ENCODE data around the gene AUTS2.
A peak's percentile ranks its signal among the peaks of the same experiment; 100 is the strongest.

The AUTS2 gene

GRCh38 chr7:70512761-70513160, 914.5 kb downstream of the AUTS2 start:
- CTCF ChIA-PET, result interaction anchor here (0.7 to 1.4 kb wide), 2 partner anchors 9 to 185 kb away, joined by 3 to 5 read pairs; no protein-coding TSS in a partner anchor
- POLR2A ChIA-PET, result no interaction called here

GRCh38 chr7:70520611-70521010, 922.3 kb downstream of the AUTS2 start:
- ChIA-PET POLR2A (no interaction called here), CTCF (no interaction called here)
- TF ChIP-seq, protein P1, sequence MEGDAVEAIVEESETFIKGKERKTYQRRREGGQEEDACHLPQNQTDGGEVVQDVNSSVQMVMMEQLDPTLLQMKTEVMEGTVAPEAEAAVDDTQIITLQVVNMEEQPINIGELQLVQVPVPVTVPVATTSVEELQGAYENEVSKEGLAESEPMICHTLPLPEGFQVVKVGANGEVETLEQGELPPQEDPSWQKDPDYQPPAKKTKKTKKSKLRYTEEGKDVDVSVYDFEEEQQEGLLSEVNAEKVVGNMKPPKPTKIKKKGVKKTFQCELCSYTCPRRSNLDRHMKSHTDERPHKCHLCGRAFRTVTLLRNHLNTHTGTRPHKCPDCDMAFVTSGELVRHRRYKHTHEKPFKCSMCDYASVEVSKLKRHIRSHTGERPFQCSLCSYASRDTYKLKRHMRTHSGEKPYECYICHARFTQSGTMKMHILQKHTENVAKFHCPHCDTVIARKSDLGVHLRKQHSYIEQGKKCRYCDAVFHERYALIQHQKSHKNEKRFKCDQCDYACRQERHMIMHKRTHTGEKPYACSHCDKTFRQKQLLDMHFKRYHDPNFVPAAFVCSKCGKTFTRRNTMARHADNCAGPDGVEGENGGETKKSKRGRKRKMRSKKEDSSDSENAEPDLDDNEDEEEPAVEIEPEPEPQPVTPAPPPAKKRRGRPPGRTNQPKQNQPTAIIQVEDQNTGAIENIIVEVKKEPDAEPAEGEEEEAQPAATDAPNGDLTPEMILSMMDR (IDR thresholded peaks at IDR 0.05; ENCODE audit: insufficient read depth, low read length, missing control alignments), result no peak
- H3K4me3 ChIP-seq (ENCODE audit: low read depth, low read length), result no peak overlapping the region
- peak; percentile 10 for DNase-seq (ENCODE audit: low read depth, low spot score)

More at GRCh38 chr7:70512761-70513160, 914.5 kb downstream of the AUTS2 start:
- no peak for DNase-seq (ENCODE audit: low read depth, low spot score)
- H3K4me3 ChIP-seq (ENCODE audit: low read depth, low read length), result no peak overlapping the region
- TF ChIP-seq, protein P1 (IDR thresholded peaks at IDR 0.05; ENCODE audit: insufficient read depth, low read length, missing control alignments), result no peak

GRCh38 chr7:70523249-70523988, 925.1 kb downstream of the AUTS2 start:
- no peak for DNase-seq (ENCODE audit: low read depth, low spot score)
- TF ChIP-seq, protein P1 (IDR thresholded peaks at IDR 0.05; ENCODE audit: insufficient read depth, low read length, missing control alignments), result no peak
- ChIA-PET CTCF (no interaction called here), POLR2A (no interaction called here)
- no peak overlapping the region for H3K4me3 ChIP-seq (ENCODE audit: low read depth, low read length)

DNA sequence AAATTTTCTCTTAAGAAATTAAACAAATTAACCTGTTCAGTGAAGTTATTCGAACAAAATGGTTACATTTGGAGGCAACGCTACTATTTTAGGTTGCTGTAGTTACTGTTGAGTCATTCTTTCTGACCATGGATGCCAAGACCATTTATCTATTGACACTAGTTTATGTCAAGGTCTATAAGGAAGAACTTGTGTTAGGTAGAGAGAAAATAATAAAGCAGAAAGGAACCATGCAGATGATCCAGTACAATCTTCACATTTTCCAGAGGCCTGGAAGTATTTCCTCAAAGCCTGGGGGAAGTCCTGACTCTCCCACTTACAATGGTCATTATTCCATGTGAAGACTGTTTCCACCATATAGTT, 925.7 kb downstream of the AUTS2 start:
- TF ChIP-seq, protein P1 (IDR thresholded peaks at IDR 0.05; ENCODE audit: insufficient read depth, low read length, missing control alignments), result no peak
- POLR2A ChIA-PET, result no interaction called here
- CTCF ChIA-PET, result no interaction called here
- no peak overlapping the region for H3K4me3 ChIP-seq (ENCODE audit: low read depth, low read length)
- DNase-seq (ENCODE audit: low read depth, low spot score), result no peak

GRCh38 chr7:70525991-70526390, 927.7 kb downstream of the AUTS2 start:
- no peak for DNase-seq (ENCODE audit: low read depth, low spot score)
- TF ChIP-seq, protein P1 (IDR thresholded peaks at IDR 0.05; ENCODE audit: insufficient read depth, low read length, missing control alignments), result no peak
- ChIA-PET CTCF (interaction anchor here (1.6 kb wide), 1 partner anchor 17 kb away, joined by 4 read pairs; no protein-coding TSS in a partner anchor), POLR2A (no interaction called here)
- H3K4me3 ChIP-seq (ENCODE audit: low read depth, low read length), result no peak overlapping the region

DNA sequence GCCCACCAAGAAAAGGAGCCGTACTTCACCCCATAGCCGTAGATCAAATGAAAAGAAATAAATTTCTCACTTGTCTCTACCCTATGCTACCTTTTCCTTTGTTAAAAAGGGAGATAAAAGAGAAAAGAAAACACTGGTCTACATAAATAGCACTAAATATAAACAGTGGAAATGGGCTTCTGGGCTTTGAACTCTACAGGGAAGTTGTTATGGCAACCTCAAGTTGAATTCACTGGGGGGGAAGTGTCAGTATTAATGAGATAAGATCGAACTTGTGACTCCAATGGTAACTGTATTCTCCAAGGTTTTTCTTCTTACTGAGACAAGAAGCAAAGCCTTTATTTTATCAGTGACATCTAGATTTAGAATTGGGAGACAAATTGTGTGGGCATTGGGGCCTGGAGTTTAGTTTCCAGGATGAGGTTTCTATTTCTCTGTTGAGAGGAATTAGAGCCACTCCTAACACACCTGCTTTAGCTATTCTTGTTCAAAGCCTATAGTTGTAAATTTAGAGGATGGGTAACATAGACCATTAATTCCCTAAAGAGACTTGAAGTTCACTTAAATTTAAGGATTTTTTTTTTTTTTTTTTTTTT, 929.3 kb downstream of the AUTS2 start:
- no peak overlapping the region for H3K4me3 ChIP-seq (ENCODE audit: low read depth, low read length)
- CTCF ChIA-PET, result no interaction called here
- POLR2A ChIA-PET, result no interaction called here
- DNase-seq (ENCODE audit: low read depth, low spot score), result no peak
- TF ChIP-seq, protein P1 (IDR thresholded peaks at IDR 0.05; ENCODE audit: insufficient read depth, low read length, missing control alignments), result no peak
